ENCODE measurements around the gene MCU.

DNA sequence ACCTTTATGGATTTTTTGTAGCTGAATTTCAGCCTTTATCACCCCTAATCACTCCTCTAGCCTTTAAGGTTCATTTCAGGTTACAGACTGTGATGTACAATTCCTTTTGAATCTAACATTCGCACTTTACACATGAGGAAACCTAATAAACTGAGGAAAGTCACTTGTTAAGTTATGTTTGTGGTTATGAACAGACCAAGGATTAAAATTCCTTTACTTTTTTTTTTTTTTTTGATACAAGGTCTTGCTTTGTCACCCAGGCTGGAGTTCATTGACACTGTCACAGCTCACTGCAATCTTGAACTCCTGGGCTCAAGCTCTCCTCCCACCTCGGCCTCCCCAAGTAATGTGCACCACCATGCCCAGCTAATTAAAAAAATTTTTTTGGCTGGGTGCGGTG lies 3.6 kb downstream of the MCU start:
- TF ChIP-seq, protein P1, sequence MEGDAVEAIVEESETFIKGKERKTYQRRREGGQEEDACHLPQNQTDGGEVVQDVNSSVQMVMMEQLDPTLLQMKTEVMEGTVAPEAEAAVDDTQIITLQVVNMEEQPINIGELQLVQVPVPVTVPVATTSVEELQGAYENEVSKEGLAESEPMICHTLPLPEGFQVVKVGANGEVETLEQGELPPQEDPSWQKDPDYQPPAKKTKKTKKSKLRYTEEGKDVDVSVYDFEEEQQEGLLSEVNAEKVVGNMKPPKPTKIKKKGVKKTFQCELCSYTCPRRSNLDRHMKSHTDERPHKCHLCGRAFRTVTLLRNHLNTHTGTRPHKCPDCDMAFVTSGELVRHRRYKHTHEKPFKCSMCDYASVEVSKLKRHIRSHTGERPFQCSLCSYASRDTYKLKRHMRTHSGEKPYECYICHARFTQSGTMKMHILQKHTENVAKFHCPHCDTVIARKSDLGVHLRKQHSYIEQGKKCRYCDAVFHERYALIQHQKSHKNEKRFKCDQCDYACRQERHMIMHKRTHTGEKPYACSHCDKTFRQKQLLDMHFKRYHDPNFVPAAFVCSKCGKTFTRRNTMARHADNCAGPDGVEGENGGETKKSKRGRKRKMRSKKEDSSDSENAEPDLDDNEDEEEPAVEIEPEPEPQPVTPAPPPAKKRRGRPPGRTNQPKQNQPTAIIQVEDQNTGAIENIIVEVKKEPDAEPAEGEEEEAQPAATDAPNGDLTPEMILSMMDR (IDR thresholded peaks at IDR 0.05) = no peak
- TF ChIP-seq POLR2A (IDR thresholded peaks at IDR 0.05) = no peak
